B cell (primary cell): ENCODE results near the gene IRX4. TPM values are rescaled to one million over a fixed set of nuclear protein-coding genes. Genes with fewer than 3 reads are reported as not detected.

Source experiments
- ATAC-seq: fragments of 200-7000 bp; cut with Tn5 transposase; one replicate; pipeline ENCODE4 v1.10.0; 2021; ENCODE audit warnings: low read depth, mild to moderate bottlenecking, moderate number of reproducible peaks, moderate library complexity
- CTCF ChIA-PET: fragments of 350-600 bp; sonication (Branson Sonifier 250); formaldehyde crosslinking; loops from one replicate; lab custom pipeline; 2021; ENCODE audit warnings: antibody characterized with exemption, inconsistent platforms; lab: Charles Lee
- POLR2A ChIA-PET: fragments of 350-600 bp; sonication (Branson Sonifier 250); formaldehyde crosslinking; loops from one replicate; lab custom pipeline; 2021; ENCODE audit warnings: antibody characterized with exemption; lab: Charles Lee
- DNase-seq: peaks from one replicate; pipeline ENCODE4 v3.0.0; 2013
- H2AFZ ChIP-seq: 2 replicates; pipeline ENCODE4 v1.6.1; 2012; ENCODE audit warnings: mild to moderate bottlenecking, low read depth, low read length; ENCODE audit not compliant: insufficient read depth, poor library complexity, severe bottlenecking
- H3K27ac ChIP-seq, 2 donors: 1 replicate in 1 of 2; 2 replicates in 1 of 2; pipeline ENCODE4 v1.5.1; 2012 to 2013; ENCODE audit warnings: low read length in 2 of 2, mild to moderate bottlenecking in 2 of 2, moderate library complexity in 1 of 2
- H3K27me3 ChIP-seq, 4 experiments: fragments of 200-600 bp in 1 of 4; sonication (generic) in 1 of 4; replicated peaks in 1 of 4; 1 replicate in 2 of 4; 2 replicates in 2 of 4; pipeline versions ENCODE4 v1.6.1 to v1.7.0; 2013 to 2016; ENCODE audit warnings: low read length in 3 of 4, mild to moderate bottlenecking in 2 of 4, mixed read lengths in 1 of 4, moderate library complexity in 1 of 4; ENCODE audit not compliant: insufficient read depth in 4 of 4, control insufficient read depth in 3 of 4; ENCODE audit errors: control extremely low read depth in 1 of 4
- H3K36me3 ChIP-seq, 2 experiments: replicated peaks in 1 of 2; 1 replicate in 1 of 2; 2 replicates in 1 of 2; pipeline versions ENCODE4 v1.6.1 to v1.7.1; 2013; ENCODE audit warnings: low read length in 1 of 2; ENCODE audit not compliant: insufficient read depth in 2 of 2, control insufficient read depth in 1 of 2; ENCODE audit errors: control extremely low read depth in 1 of 2, extremely low read depth in 1 of 2
- H3K4me1 ChIP-seq, 2 donors: fragments of 200-600 bp in 1 of 2; sonication (generic) in 1 of 2; 1 replicate in 1 of 2; 2 replicates in 1 of 2; pipeline versions ENCODE4 v1.5.1 to v1.6.1; 2013 to 2017; ENCODE audit warnings: low read length in 2 of 2; ENCODE audit not compliant: control insufficient read depth in 2 of 2, insufficient read depth in 2 of 2
- H3K4me2 ChIP-seq: replicated peaks from 2 replicates; pipeline ENCODE3; 2012; ENCODE audit warnings: mild to moderate bottlenecking, low read depth, low read length; ENCODE audit not compliant: poor library complexity, severe bottlenecking
- H3K4me3 ChIP-seq, 5 experiments: fragments of 200-600 bp in 1 of 5; sonication (generic) in 1 of 5; 1 replicate in 3 of 5; 2 replicates in 2 of 5; pipeline versions ENCODE4 v1.5.1 to v1.7.0; 2011 to 2016; ENCODE audit warnings: low read length in 4 of 5, mild to moderate bottlenecking in 4 of 5, low read depth in 2 of 5, control low read depth in 1 of 5, moderate library complexity in 1 of 5; ENCODE audit not compliant: insufficient read depth in 1 of 5; ENCODE audit errors: control extremely low read depth in 1 of 5, extremely low read depth in 1 of 5
- H3K79me2 ChIP-seq: fragments of 200-600 bp; sonication (generic); one replicate; pipeline ENCODE4 v1.6.0; 2016; ENCODE audit warnings: low read length; ENCODE audit not compliant: control insufficient read depth, insufficient read depth
- H3K9ac ChIP-seq: fragments of 200-600 bp; sonication (generic); 2 replicates; pipeline ENCODE4 v1.6.1; 2017; ENCODE audit warnings: mild to moderate bottlenecking, low read length, moderate library complexity
- H3K9me3 ChIP-seq, 3 donors: one replicate each; pipeline versions ENCODE4 v1.6.1 to v1.7.1; 2013; ENCODE audit warnings: low read length in 2 of 3; ENCODE audit not compliant: control insufficient read depth in 2 of 3, insufficient read depth in 1 of 3; ENCODE audit errors: control extremely low read depth in 1 of 3
- H4K20me1 ChIP-seq: 2 replicates; pipeline ENCODE4 v1.6.0; 2012; ENCODE audit warnings: mild to moderate bottlenecking, low read length; ENCODE audit not compliant: insufficient read depth, control insufficient read depth, poor library complexity, severe bottlenecking
- H3K27ac Mint-ChIP-seq: one replicate; pipeline ENCODE4 v1.8.0; 2021; ENCODE audit warnings: mixed read lengths
- H3K27me3 Mint-ChIP-seq: one replicate; pipeline ENCODE4 v1.8.0; 2021; ENCODE audit warnings: mixed read lengths
- H3K4me1 Mint-ChIP-seq: one replicate; pipeline ENCODE4 v1.8.0; 2021; ENCODE audit warnings: mixed read lengths
- H3K4me3 Mint-ChIP-seq: one replicate; pipeline ENCODE4 v1.8.0; 2021; ENCODE audit warnings: mixed read lengths
- H3K9me3 Mint-ChIP-seq: one replicate; pipeline ENCODE4 v1.8.0; 2022; ENCODE audit warnings: mixed read lengths; ENCODE audit not compliant: insufficient read depth
- EZH2 ChIP-seq: IDR thresholded peaks from 2 replicates; pipeline ENCODE4 v1.6.1; 2012; ENCODE audit warnings: borderline replicate concordance, low read depth, mild to moderate bottlenecking, moderate library complexity, low read length; ENCODE audit not compliant: insufficient read depth, poor library complexity, severe bottlenecking
- WGBS: methylation state at CpG from one replicate; pipeline ENCODE4 v1.1.5; 2013; ENCODE audit warnings: missing lambda C conversion rate; ENCODE audit not compliant: insufficient coverage; 5-methylcytosine and 5-hydroxymethylcytosine counted together
- intact Hi-C: fragments of 100-400 bp; cut with micrococcal nuclease; formaldehyde crosslinking; loops from one replicate; pipeline ENCODE4 v1.10.0; 2022
- polyA plus RNA-seq: library from polyadenylated mRNA; depleted of rRNA; stranded (reverse); fragments of >200 nt; gene quantifications from 2 replicates; pipeline ENCODE4 v1.2.3, GENCODE V29; 2012
- total RNA-seq, 2 donors: library from RNA; stranded (reverse); fragments of 120-200 nt in 1 of 2; gene quantifications; 1 replicate in 1 of 2; 2 replicates in 1 of 2; pipeline versions ENCODE4 v1.2.3 to v1.2.4, GENCODE V29; 2013 to 2022
- TF ChIP-seq, protein P1 (sequence below): fragments of 200-600 bp; IDR thresholded peaks from one replicate; pipeline ENCODE4 v1.8.0; 2022; ENCODE audit warnings: antibody characterized with exemption, mild to moderate bottlenecking

IRX4 gene
- total and polyA plus RNA-seq, 2 donors (not counting 1 experiment from before 2014, with no cell fraction given): not detected

DNA sequence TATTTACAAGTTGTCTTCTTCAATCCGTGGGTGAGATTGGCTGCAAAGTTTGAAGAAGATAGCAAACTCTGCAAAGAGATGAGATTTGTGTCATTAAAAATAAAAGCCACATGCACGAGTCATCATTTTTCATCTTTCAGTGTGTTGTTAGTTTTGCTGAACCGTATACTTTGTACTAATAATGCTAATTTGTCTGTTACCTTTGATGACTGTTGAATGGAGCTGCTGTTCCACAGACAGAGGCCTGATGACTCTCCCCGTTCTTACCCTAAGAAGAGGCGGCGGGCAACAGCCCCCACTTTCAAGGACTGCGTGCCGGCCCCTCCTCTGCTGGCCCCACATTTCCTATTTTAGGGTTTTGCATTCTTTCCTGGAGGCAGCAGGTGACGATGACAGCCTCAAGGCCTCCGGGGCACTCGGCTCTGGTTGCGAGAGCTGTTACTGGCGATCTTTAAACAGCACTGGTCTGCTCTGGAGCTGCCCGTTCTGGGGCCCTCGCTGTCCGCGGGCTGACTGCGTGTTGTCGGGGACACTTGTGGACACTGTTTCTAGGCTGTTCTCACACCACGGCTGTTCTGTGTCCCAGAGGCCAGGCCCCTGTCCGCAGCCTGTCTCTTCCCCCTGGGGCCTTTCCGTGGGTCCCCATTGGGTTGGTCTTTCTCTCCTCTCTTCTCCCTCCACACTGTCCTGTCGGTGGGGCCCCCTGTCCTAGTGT is 46.4 kb downstream of the IRX4 start:
- Histone ChIP-seq H3K4me2 (no peak overlapping the region), H3K9me3 (no peaks in the 10 kb centered on the region), H3K4me3 (no peak overlapping the region), H4K20me1 (no peaks in the 10 kb centered on the region), H3K27me3 (peaks cover 0 to 16% (median 0%) of the 10 kb centered on the region in 4 experiments), H3K9ac (no peak overlapping the region), H3K4me1 (no peaks in the 10 kb centered on the region), H3K27ac (no peak overlapping the region), H3K79me2 (no peaks in the 10 kb centered on the region), H3K36me3 (no peaks in the 10 kb centered on the region), H2AFZ (no peak overlapping the region)
- 82% methylated on average over 20 of the region's 23 CpGs for WGBS
- Mint-ChIP-seq H3K9me3 (no peaks in the 10 kb centered on the region), H3K4me3 (no peak overlapping the region), H3K27me3 (peaks cover 22% of the 10 kb centered on the region), H3K27ac (no peak overlapping the region), H3K4me1 (no peaks in the 10 kb centered on the region)
- intact Hi-C loops: no loop called here
- DNase-seq (no peak), ATAC-seq (no peak)
- POLR2A ChIA-PET: no interaction called here
- CTCF ChIA-PET: no interaction called here
- TF ChIP-seq EZH2: no peak
- TF ChIP-seq, protein P1, sequence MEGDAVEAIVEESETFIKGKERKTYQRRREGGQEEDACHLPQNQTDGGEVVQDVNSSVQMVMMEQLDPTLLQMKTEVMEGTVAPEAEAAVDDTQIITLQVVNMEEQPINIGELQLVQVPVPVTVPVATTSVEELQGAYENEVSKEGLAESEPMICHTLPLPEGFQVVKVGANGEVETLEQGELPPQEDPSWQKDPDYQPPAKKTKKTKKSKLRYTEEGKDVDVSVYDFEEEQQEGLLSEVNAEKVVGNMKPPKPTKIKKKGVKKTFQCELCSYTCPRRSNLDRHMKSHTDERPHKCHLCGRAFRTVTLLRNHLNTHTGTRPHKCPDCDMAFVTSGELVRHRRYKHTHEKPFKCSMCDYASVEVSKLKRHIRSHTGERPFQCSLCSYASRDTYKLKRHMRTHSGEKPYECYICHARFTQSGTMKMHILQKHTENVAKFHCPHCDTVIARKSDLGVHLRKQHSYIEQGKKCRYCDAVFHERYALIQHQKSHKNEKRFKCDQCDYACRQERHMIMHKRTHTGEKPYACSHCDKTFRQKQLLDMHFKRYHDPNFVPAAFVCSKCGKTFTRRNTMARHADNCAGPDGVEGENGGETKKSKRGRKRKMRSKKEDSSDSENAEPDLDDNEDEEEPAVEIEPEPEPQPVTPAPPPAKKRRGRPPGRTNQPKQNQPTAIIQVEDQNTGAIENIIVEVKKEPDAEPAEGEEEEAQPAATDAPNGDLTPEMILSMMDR: no peak

DNA sequence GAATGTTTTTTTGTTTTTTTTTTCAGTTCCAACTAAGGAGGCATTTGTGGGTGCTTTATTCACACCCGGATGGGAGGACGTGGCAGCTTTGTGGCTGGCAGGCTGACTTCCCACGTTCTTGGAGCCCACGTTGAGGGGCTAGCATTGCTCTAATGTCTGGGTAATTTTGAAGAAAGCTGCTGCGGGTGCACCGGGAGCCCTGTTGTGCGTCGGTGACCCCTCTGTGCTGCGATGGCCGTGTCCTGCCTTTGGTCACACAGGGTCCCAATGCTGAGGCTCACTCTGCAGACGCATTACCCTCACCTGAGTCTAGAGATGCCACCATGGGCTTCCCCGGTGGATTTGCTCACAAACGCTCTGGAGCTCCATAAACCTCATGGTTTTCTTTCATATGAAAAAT is 47.3 kb downstream of the IRX4 start:
- no peaks in the 10 kb centered on the region for H3K79me2 ChIP-seq
- ChIA-PET CTCF (no interaction called here), POLR2A (no interaction called here)
- H3K9me3 Mint-ChIP-seq: no peaks in the 10 kb centered on the region
- intact Hi-C loops: no loop called here
- TF ChIP-seq, protein P1: no peak
- TF ChIP-seq EZH2: no peak
- no peaks in the 10 kb centered on the region for H3K9me3 ChIP-seq
- 90% methylated on average over 11 of the region's 13 CpGs for WGBS
- H3K36me3 ChIP-seq: no peaks in the 10 kb centered on the region
- no peaks in the 10 kb centered on the region for H3K4me1 Mint-ChIP-seq
- no peak overlapping the region for H3K4me2 ChIP-seq
- H3K27me3 ChIP-seq: peaks cover 0 to 7% (median 0%) of the 10 kb centered on the region in 4 experiments
- H3K4me1 ChIP-seq: no peaks in the 10 kb centered on the region
- peaks cover 19% of the 10 kb centered on the region for H3K27me3 Mint-ChIP-seq
- H4K20me1 ChIP-seq: no peaks in the 10 kb centered on the region
- no peak overlapping the region for H3K4me3 Mint-ChIP-seq
- ATAC-seq: no peak
- H3K27ac Mint-ChIP-seq: no peak overlapping the region
- H3K9ac ChIP-seq: no peak overlapping the region
- no peak overlapping the region for H2AFZ ChIP-seq
- no peak overlapping the region for H3K27ac ChIP-seq
- no peak overlapping the region for H3K4me3 ChIP-seq
- no peak for DNase-seq
